ENCODE measurements around the gene CXCR4. TPM values are rescaled to one million over a fixed set of nuclear protein-coding genes. Genes with fewer than 3 reads are reported as not detected.

Gene CXCR4
- total and polyA plus RNA-seq, 10 of the 15 experiments (the other 5 are each of a cell fraction or from before 2014, with no cell fraction given) = 31.1 to 749 (median 52.7) TPM

DNA sequence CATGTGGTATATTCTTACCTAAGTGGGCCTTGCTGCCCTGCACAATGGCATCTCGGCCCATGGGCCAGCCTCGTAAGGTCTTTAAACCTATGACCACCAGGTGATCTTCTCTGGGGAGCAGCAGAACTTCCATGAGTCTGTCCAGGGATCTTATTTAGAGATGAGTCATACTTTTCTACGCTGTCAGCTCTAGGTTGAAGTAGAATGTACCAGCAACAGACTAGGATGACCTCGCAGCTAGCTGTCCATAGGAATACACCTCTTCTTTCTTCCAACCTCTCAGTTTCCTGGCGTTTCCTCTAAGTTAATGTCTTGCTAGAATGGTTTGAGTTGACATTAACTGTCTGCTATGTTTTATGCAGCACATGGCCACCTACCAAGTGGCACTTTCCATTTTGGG, 15.6 kb upstream of the CXCR4 start (continued):
- TF ChIP-seq TCF3 (IDR thresholded peaks at IDR 0.05; ENCODE audit: borderline replicate concordance, insufficient read depth, low read depth, low read length) = no peak

DNA sequence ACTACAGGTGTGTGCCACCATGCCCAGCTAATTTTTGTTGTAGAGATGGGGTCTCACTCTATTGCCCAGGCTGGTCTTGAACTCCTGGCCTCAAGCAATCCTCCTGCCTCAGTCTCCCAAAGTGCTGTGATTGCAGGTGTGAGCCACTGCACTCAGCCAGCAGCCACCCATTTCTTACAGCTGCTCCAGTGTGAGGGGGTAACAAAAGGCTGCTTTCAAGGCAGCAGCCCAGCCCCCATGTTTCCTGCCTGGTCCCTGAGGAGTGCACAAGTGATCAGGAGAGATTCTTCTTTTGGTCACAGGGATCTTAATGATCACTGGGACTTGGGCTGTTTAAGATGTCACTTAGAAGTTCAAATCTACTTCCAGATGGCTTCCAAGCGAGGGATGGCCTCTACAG, 15.2 kb upstream of the CXCR4 start:
- no peak overlapping the region for H3K4me3 ChIP-seq
- no peak for FAIRE-seq
- in situ Hi-C loops (cut with MboI) = loop anchor here (5.0 kb wide), 2 partner anchors 194 to 249 kb away; no protein-coding TSS in a partner anchor
- H3K4me2 ChIP-seq (ENCODE audit: control insufficient read depth, insufficient read depth) = no peak overlapping the region
- ChIA-PET CTCF (interaction anchor here (1.1 to 3.4 kb wide), 7 partner anchors 19 to 251 kb away, joined by 3 to 17 read pairs (median 6); no protein-coding TSS in a partner anchor), RAD21 (ENCODE audit: unreplicated experiment) (interaction anchor here (0.7 to 11.7 kb wide), 20 partner anchors 10 to 247 kb away, joined by 3 to 301 read pairs (median 8); partner anchors contain the start of gene CXCR4), POLR2A (interaction anchor here (0.7 to 6.5 kb wide), 10 partner anchors 14 to 245 kb away, joined by 3 to 53 read pairs (median 4); partner anchors contain the start of gene CXCR4), SMC1A (ENCODE audit: uncharacterized antibody, unreplicated experiment) (interaction anchor here (1.0 to 11.5 kb wide), 23 partner anchors 10 to 249 kb away, joined by 3 to 234 read pairs (median 10); no protein-coding TSS in a partner anchor)
- DNase-seq (ENCODE audit: low read depth, low spot score) = no peak
- H4K20me1 ChIP-seq (ENCODE audit: control insufficient read depth, insufficient read depth) = no peaks in the 10 kb centered on the region
- H2AFZ ChIP-seq (ENCODE audit: control insufficient read depth, low read depth, low read length) = no peak overlapping the region
- ATAC-seq = no peak
- H3K9ac ChIP-seq (ENCODE audit: control insufficient read depth, insufficient read depth, low read length) = no peak overlapping the region
- no peak for TF ChIP-seq LARP7 (IDR thresholded peaks at IDR 0.05)
- no peak for TF ChIP-seq FOXM1 (IDR thresholded peaks at IDR 0.05; ENCODE audit: low read depth, low read length)
- no peak for TF ChIP-seq SMAD1 (IDR thresholded peaks at IDR 0.05; ENCODE audit: low read depth, partially characterized antibody)
- no peak for TF ChIP-seq FOXK2 (IDR thresholded peaks at IDR 0.05)
- TF ChIP-seq, protein P1, sequence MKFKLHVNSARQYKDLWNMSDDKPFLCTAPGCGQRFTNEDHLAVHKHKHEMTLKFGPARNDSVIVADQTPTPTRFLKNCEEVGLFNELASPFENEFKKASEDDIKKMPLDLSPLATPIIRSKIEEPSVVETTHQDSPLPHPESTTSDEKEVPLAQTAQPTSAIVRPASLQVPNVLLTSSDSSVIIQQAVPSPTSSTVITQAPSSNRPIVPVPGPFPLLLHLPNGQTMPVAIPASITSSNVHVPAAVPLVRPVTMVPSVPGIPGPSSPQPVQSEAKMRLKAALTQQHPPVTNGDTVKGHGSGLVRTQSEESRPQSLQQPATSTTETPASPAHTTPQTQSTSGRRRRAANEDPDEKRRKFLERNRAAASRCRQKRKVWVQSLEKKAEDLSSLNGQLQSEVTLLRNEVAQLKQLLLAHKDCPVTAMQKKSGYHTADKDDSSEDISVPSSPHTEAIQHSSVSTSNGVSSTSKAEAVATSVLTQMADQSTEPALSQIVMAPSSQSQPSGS (IDR thresholded peaks at IDR 0.05; ENCODE audit: low read length) = no peak
- TF ChIP-seq MYC (IDR thresholded peaks at IDR 0.05; ENCODE audit: insufficient read depth, insufficient read length, insufficient replicate concordance, low read length, severe bottlenecking) = no peak
- no peak for TF ChIP-seq CHD2 (IDR thresholded peaks at IDR 0.05; ENCODE audit: borderline replicate concordance, low read depth, low read length)
- no peak for TF ChIP-seq EZH2 (IDR thresholded peaks at IDR 0.05; ENCODE audit: borderline replicate concordance, control insufficient read depth, low read depth, low read length)
- TF ChIP-seq POLR2A (IDR thresholded peaks at IDR 0.05; ENCODE audit: low read depth, low read length) = no peak
- TF ChIP-seq NFYA (IDR thresholded peaks at IDR 0.05; ENCODE audit: borderline replicate concordance, low read depth, low read length) = no peak
- H3K79me2 ChIP-seq (ENCODE audit: control insufficient read depth, insufficient read depth, low read length) = no peaks in the 10 kb centered on the region
- peaks cover 0 to 15% of the 10 kb centered on the region in 2 experiments; a peak in 1 of 4 replicates for H3K27me3 ChIP-seq (replicated peaks in 1 of 2; ENCODE audit: control insufficient read depth in 2 of 2, insufficient read depth in 2 of 2, low read length in 1 of 2)
- no peak overlapping the region for H3K27ac ChIP-seq (ENCODE audit: control insufficient read depth, insufficient read depth)
- 95% methylated on average over 1 of the region's 1 CpG for WGBS (ENCODE audit: insufficient coverage, insufficient replicate concordance, low lambda C conversion rate, missing lambda C conversion rate)
- intact Hi-C loops (cut with micrococcal nuclease; ENCODE audit: unreplicated experiment) = loop anchor here (2.0 to 5.0 kb wide), 7 partner anchors 74 to 216 kb away; no protein-coding TSS in a partner anchor
- no TSS peak for BruUV-seq (replicated peaks)
- H3K9me3 ChIP-seq (replicated peaks; ENCODE audit: control insufficient read depth, insufficient read depth, low read length) = no peaks in the 10 kb centered on the region; the same call in 2 of the 3 replicates
- H3K36me3 ChIP-seq (ENCODE audit: control insufficient read depth in 2 of 2, insufficient read depth in 2 of 2, low read length in 1 of 2) = no peaks in the 10 kb centered on the region
- peaks cover 43% of the 10 kb centered on the region for H3K4me1 ChIP-seq (ENCODE audit: control insufficient read depth, insufficient read depth, low read length)

Data from GM12878 (cell line).